GM23248 (cell line): ENCODE data around the gene VTI1A.

ENCODE experiments used
- EZH2 ChIP-seq: fragments of 200-600 bp; sonication (generic); IDR thresholded peaks from 2 replicates; pipeline ENCODE4 v1.6.1; 2018; ENCODE audit warnings: antibody characterized with exemption, mild to moderate bottlenecking; ENCODE audit not compliant: insufficient read depth, poor library complexity, severe bottlenecking
- EZH2phosphoT487 ChIP-seq: fragments of 200-600 bp; sonication (generic); IDR thresholded peaks from 2 replicates; pipeline ENCODE4 v1.6.1; 2018; ENCODE audit warnings: antibody characterized with exemption, moderate library complexity, mild to moderate bottlenecking, low read depth; ENCODE audit not compliant: insufficient read depth

- TF ChIP-seq EZH2 (no peak), EZH2phosphoT487 (no peak)
Observed at GRCh38 chr10:112852306-112852705, 405.3 kb downstream of the VTI1A start.
